K562 (cell line): ENCODE results near the gene CDK14.

Experiments used
- BACH1 ChIP-seq: fragments of 200-800 bp; sonication (Bioruptor generic); IDR thresholded peaks from 2 replicates; pipeline ENCODE4 v1.6.1; 2016; ENCODE audit warnings: missing genetic modification characterization, missing compliant biosample characterization
- BRF2 ChIP-seq: IDR thresholded peaks from 3 replicates; pipeline ENCODE4 v1.6.1; 2011; ENCODE audit warnings: borderline replicate concordance, mild to moderate bottlenecking; ENCODE audit not compliant: insufficient read length, insufficient read depth
- CEBPB ChIP-seq: fragments of 450-650 bp; IDR thresholded peaks from 2 replicates; pipeline ENCODE4 v1.6.1; 2016; ENCODE audit warnings: missing genetic modification characterization, missing compliant biosample characterization
- CEBPZ ChIP-seq: fragments of 150-350 bp; IDR thresholded peaks from 2 replicates; pipeline ENCODE4 v1.6.1; 2014; ENCODE audit warnings: low read depth, mild to moderate bottlenecking, low read length, borderline replicate concordance
- HDGF ChIP-seq: fragments of 450-650 bp; IDR thresholded peaks from 2 replicates; pipeline ENCODE4 v1.6.1; 2016
- HNRNPLL ChIP-seq: fragments of 200-400 bp; formaldehyde crosslinking; IDR thresholded peaks from 2 replicates; pipeline ENCODE4 v1.6.1; 2017; ENCODE audit warnings: low read length, low read depth, mild to moderate bottlenecking; ENCODE audit not compliant: poor library complexity, severe bottlenecking
- KLF13 ChIP-seq: fragments of 450-650 bp; IDR thresholded peaks from 2 replicates; pipeline ENCODE4 v1.6.1; 2016; ENCODE audit warnings: missing genetic modification characterization, low read depth, mild to moderate bottlenecking, missing compliant biosample characterization, moderate library complexity, borderline replicate concordance
- NFATC3 ChIP-seq: fragments of 450-650 bp; IDR thresholded peaks from 2 replicates; pipeline ENCODE4 v1.6.1; 2017; ENCODE audit warnings: mild to moderate bottlenecking
- PCBP2 ChIP-seq: fragments of 200-400 bp; formaldehyde crosslinking; IDR thresholded peaks from 2 replicates; pipeline ENCODE4 v1.6.1; 2018; ENCODE audit warnings: low read length, low read depth, mild to moderate bottlenecking, moderate library complexity; ENCODE audit not compliant: poor library complexity, severe bottlenecking
- PTRF ChIP-seq: fragments of 450-650 bp; IDR thresholded peaks from 2 replicates; pipeline ENCODE4 v1.6.1; 2016; ENCODE audit warnings: mild to moderate bottlenecking, missing genetic modification characterization, missing compliant biosample characterization
- REST ChIP-seq, 2 experiments: fragments of 450-650 bp; formaldehyde crosslinking in 1 of 2; IDR thresholded peaks; 2 replicates each; pipeline versions ENCODE4 v1.4.0 to v1.6.1; 2014 to 2020; ENCODE audit warnings: mild to moderate bottlenecking in 2 of 2, borderline replicate concordance in 1 of 2, low read depth in 1 of 2
- SETDB1 ChIP-seq: IDR thresholded peaks from one replicate; pipeline ENCODE4 v1.6.1; 2012; ENCODE audit warnings: low read length, control low read depth, inconsistent platforms
- STAT6 ChIP-seq: sonication (generic); formaldehyde crosslinking; IDR thresholded peaks from 2 replicates; pipeline ENCODE4 v1.8.1; 2023; ENCODE audit warnings: mild to moderate bottlenecking, missing genetic modification reagents
- ZNF584 ChIP-seq: fragments of 200-800 bp; sonication (Bioruptor generic); IDR thresholded peaks from 2 replicates; pipeline ENCODE4 v1.6.1; 2016; ENCODE audit warnings: low read depth, mild to moderate bottlenecking, missing genetic modification characterization, missing compliant biosample characterization

GRCh38 chr7:90690159-90690858, 94.2 kb downstream of the CDK14 start:
- TF ChIP-seq HDGF (no peak), BACH1 (tag) (no peak), ZNF584 (CRISPR knock-in tag) (no peak), HNRNPLL (no peak), BRF2 (no peak), PTRF (no peak), NFATC3 (no peak), CEBPB (tag) (no peak), SETDB1 (no peak), PCBP2 (no peak), CEBPZ (no peak), STAT6 (CRISPR knock-in tag) (no peak), REST (IDR thresholded peaks at IDR 0.05; ENCODE audit: borderline replicate concordance) (no peak), REST (CRISPR knock-in tag; IDR thresholded peaks at IDR 0.05; ENCODE audit: low read depth) (no peak), KLF13 (tag) (no peak)
